Osteocyte (in vitro differentiated cells): ENCODE results near the gene ANKRD17. TPM values are rescaled to one million over a fixed set of nuclear protein-coding genes. Genes with fewer than 3 reads are reported as not detected.
A peak's percentile ranks its signal among the peaks of the same experiment; 100 is the strongest.
"Not testable (repeated sequence)": the region's sequence is repeated elsewhere in the genome, so short reads cannot be mapped to it uniquely, and the experiment has no call there.

Source experiments
- DNase-seq: peaks from one replicate; pipeline ENCODE4 v3.0.0; 2021; ENCODE audit warnings: mixed read lengths; ENCODE audit not compliant: unreplicated experiment; ENCODE audit errors: extremely low spot score
- H3K27ac Mint-ChIP-seq: one replicate; pipeline ENCODE4 v1.8.0; 2021; ENCODE audit warnings: mild to moderate bottlenecking, mixed read lengths; ENCODE audit not compliant: unreplicated experiment
- H3K27me3 Mint-ChIP-seq: one replicate; pipeline ENCODE4 v1.8.0; 2021; ENCODE audit warnings: mixed read lengths; ENCODE audit not compliant: unreplicated experiment
- H3K36me3 Mint-ChIP-seq: one replicate; pipeline ENCODE4 v1.8.0; 2021; ENCODE audit warnings: mixed read lengths; ENCODE audit not compliant: unreplicated experiment
- H3K4me1 Mint-ChIP-seq: one replicate; pipeline ENCODE4 v1.8.0; 2021; ENCODE audit warnings: mixed read lengths; ENCODE audit not compliant: unreplicated experiment
- H3K4me3 Mint-ChIP-seq: one replicate; pipeline ENCODE4 v1.8.0; 2021; ENCODE audit warnings: mild to moderate bottlenecking, moderate library complexity, mixed read lengths; ENCODE audit not compliant: unreplicated experiment
- H3K9me3 Mint-ChIP-seq: one replicate; pipeline ENCODE4 v1.8.0; 2021; ENCODE audit warnings: mixed read lengths; ENCODE audit not compliant: unreplicated experiment
- CTCF ChIP-seq: fragments of 200-600 bp; sonication (generic); IDR thresholded peaks from 2 replicates; pipeline ENCODE4 v1.5.0; 2021; ENCODE audit warnings: antibody characterized with exemption, mild to moderate bottlenecking, moderate library complexity
- total RNA-seq: library from RNA; stranded (reverse); gene quantifications from 2 replicates; pipeline ENCODE4 v1.2.1, GENCODE V29; 2021

ANKRD17 gene
- total RNA-seq, 1 donor from 2014 or later, result 76.0 TPM

GRCh38 chr4:73212982-73213730, 45.4 kb downstream of the ANKRD17 start:
- Mint-ChIP-seq H3K36me3 (peaks cover 3% of the 10 kb centered on the region), H3K27ac (peak overlapping the region; percentile 20), H3K27me3 (no peaks in the 10 kb centered on the region), H3K9me3 (peaks cover 5% of the 10 kb centered on the region), H3K4me3 (no peak overlapping the region), H3K4me1 (peaks cover 28% of the 10 kb centered on the region)
- no peak for DNase-seq
- no peak for TF ChIP-seq CTCF

- H3K9me3 Mint-ChIP-seq, result peaks cover 10% of the 10 kb centered on the region
- no peaks in the 10 kb centered on the region for H3K27me3 Mint-ChIP-seq
- H3K27ac Mint-ChIP-seq, result peak overlapping the region; percentile 19
- peaks cover 32% of the 10 kb centered on the region for H3K4me1 Mint-ChIP-seq
- no peak for DNase-seq
- no peak overlapping the region for H3K4me3 Mint-ChIP-seq
- TF ChIP-seq CTCF, result no peak
- peaks cover 8% of the 10 kb centered on the region for H3K36me3 Mint-ChIP-seq
These were observed 46.6 kb downstream of the ANKRD17 start for GRCh38 chr4:73211968-73212367.

GRCh38 chr4:73208376-73208775, 50.2 kb downstream of the ANKRD17 start:
- H3K4me1 Mint-ChIP-seq, result peaks cover 30% of the 10 kb centered on the region
- H3K4me3 Mint-ChIP-seq, result no peak overlapping the region
- TF ChIP-seq CTCF, result no peak
- peaks cover 16% of the 10 kb centered on the region for H3K9me3 Mint-ChIP-seq
- H3K27ac Mint-ChIP-seq, result peak overlapping the region; percentile 57
- H3K27me3 Mint-ChIP-seq, result no peaks in the 10 kb centered on the region
- no peak for DNase-seq
- H3K36me3 Mint-ChIP-seq, result peaks cover 15% of the 10 kb centered on the region

GRCh38 chr4:73206236-73206635, 52.4 kb downstream of the ANKRD17 start:
- H3K36me3 Mint-ChIP-seq, result peaks cover 27% of the 10 kb centered on the region
- peaks cover 36% of the 10 kb centered on the region for H3K4me1 Mint-ChIP-seq
- H3K27me3 Mint-ChIP-seq, result no peaks in the 10 kb centered on the region
- H3K27ac Mint-ChIP-seq, result peak overlapping the region; percentile 15
- TF ChIP-seq CTCF, result no peak
- no peak for DNase-seq
- H3K9me3 Mint-ChIP-seq, result peaks cover 29% of the 10 kb centered on the region
- H3K4me3 Mint-ChIP-seq, result no peak overlapping the region

- Mint-ChIP-seq H3K4me1 (peaks cover 39% of the 10 kb centered on the region), H3K36me3 (peaks cover 27% of the 10 kb centered on the region), H3K27me3 (no peaks in the 10 kb centered on the region), H3K4me3 (no peak overlapping the region), H3K27ac (no peak overlapping the region), H3K9me3 (peaks cover 29% of the 10 kb centered on the region)
- TF ChIP-seq CTCF, result no peak
- no peak for DNase-seq
These were observed 53.1 kb downstream of the ANKRD17 start for GRCh38 chr4:73205482-73205881.

- Mint-ChIP-seq H3K9me3 (peaks cover 29% of the 10 kb centered on the region), H3K4me1 (peaks cover 47% of the 10 kb centered on the region), H3K36me3 (peaks cover 27% of the 10 kb centered on the region)
These were observed 54.6 kb downstream of the ANKRD17 start for GRCh38 chr4:73203976-73204375.

More at GRCh38 chr4:73203976-73204375, 54.6 kb downstream of the ANKRD17 start:
- H3K4me3 Mint-ChIP-seq, H3K27me3 Mint-ChIP-seq, DNase-seq, H3K27ac Mint-ChIP-seq: not testable (repeated sequence)
